ENCODE measurements around the gene SORBS1.
A peak's percentile ranks its signal among the peaks of the same experiment; 100 is the strongest.

The SORBS1 gene

DNA sequence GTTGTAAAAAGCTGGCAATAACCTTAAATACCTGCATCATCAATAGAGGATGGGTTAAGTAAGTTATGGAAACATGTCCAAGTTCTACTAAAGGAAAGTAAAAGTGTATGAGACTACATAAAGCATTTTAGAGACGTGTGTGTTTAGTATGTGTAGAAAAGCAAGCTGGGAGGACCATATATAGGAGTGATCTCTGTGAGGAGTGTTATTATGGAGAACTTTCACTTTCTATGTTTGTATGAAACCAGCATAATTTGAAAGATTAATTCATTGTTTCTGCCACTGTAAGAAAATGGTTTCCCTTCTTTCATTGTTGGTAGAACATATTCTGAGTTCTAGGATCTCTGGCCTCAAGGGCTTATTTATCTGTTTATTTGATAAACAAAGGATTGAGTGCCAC lies 251.2 kb downstream of the SORBS1 start:
- TF ChIP-seq, protein P1, sequence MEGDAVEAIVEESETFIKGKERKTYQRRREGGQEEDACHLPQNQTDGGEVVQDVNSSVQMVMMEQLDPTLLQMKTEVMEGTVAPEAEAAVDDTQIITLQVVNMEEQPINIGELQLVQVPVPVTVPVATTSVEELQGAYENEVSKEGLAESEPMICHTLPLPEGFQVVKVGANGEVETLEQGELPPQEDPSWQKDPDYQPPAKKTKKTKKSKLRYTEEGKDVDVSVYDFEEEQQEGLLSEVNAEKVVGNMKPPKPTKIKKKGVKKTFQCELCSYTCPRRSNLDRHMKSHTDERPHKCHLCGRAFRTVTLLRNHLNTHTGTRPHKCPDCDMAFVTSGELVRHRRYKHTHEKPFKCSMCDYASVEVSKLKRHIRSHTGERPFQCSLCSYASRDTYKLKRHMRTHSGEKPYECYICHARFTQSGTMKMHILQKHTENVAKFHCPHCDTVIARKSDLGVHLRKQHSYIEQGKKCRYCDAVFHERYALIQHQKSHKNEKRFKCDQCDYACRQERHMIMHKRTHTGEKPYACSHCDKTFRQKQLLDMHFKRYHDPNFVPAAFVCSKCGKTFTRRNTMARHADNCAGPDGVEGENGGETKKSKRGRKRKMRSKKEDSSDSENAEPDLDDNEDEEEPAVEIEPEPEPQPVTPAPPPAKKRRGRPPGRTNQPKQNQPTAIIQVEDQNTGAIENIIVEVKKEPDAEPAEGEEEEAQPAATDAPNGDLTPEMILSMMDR (IDR thresholded peaks at IDR 0.05; ENCODE audit: control insufficient read depth, insufficient read depth, low read depth, low read length, missing control alignments): no peak
- H3K4me3 ChIP-seq (ENCODE audit: control insufficient read depth, low read depth, low read length): no peak overlapping the region
- no peak for DNase-seq (ENCODE audit: low read depth)

DNA sequence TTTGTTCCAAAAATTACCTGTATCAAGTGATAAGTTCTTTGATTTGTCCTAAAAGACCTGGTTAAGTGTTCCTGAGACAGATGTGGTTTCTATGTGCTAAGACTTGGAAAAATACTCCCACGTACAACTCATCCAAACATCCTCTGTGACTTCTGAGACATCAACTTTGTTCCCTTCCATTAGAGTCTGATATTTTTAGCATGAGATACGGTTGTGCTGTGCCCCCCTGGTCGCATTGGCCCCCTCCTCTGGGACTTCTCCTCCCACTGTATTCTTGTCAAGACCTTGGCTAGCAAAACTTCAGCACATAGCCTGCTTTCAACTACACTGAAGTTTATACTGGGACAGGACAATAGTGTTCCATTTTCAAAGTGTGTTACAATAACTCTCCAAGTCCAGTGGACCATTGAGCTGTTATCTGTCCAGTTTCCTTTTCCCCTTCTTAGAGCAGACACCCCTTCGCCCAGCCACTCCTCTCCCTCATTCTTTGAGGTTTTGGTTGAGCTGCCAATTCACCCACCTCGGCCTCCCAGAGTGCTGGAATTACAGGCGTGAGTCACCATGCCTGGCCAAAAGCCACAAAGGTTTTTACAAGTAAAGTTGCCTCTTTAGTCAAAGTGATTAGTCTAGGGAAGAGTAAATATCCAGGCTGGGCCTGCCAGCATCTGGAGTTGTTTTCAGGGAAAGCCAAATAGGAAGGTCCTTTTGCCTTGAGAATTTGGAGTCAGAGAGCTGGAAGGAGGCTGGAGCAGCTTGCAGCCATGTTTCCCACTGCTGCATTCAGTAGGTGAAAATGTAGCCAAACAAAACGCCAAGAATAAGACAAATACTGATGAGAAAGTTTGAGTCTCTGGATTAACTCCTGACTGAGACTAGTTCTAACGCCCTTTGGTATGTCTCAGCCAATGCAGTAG lies 252.5 kb downstream of the SORBS1 start:
- peak; percentile 95 for DNase-seq (ENCODE audit: low read depth)
- TF ChIP-seq, protein P1 (IDR thresholded peaks at IDR 0.05; ENCODE audit: control insufficient read depth, insufficient read depth, low read depth, low read length, missing control alignments): no peak
- no peak overlapping the region for H3K4me3 ChIP-seq (ENCODE audit: control insufficient read depth, low read depth, low read length)

DNA sequence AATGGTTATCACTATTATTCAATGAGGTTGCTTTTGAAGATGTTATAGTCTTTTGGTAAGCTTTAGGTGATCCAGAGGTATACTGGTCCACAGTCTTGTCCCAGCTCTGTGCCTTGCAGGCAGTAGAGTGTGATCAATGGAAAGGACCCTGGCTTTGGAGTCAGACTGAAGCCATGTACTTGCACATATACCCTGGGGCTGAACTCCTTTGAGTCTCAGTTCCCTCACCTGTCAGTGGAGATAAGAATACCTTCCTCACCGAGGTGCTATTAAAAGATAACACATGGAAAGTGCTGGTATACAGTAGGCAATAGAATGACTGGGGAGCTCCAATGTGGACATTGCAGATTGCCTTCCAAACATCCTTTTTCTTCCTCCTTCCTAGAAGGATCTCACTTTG lies 254.3 kb downstream of the SORBS1 start:
- no peak for DNase-seq (ENCODE audit: low read depth)
- H3K4me3 ChIP-seq (ENCODE audit: control insufficient read depth, low read depth, low read length): no peak overlapping the region
- TF ChIP-seq, protein P1 (IDR thresholded peaks at IDR 0.05; ENCODE audit: control insufficient read depth, insufficient read depth, low read depth, low read length, missing control alignments): no peak

DNA sequence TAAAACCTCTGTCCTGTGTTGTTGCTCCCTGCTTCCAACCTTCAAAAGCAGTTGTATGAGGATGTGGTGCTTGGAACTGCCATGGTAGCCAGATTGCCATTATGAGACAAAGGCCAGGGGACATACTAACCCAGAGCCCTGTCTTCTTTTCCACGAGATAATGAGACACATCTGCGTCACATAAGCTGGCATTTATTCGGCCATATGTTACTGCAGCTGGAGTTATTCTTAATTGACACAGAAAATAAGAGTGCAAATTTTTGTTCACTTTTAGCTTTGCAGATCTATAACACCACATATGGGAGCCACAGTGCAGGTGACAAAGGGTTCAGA lies 254.9 kb downstream of the SORBS1 start:
- DNase-seq (ENCODE audit: low read depth): no peak
- H3K4me3 ChIP-seq (ENCODE audit: control insufficient read depth, low read depth, low read length): no peak overlapping the region
- TF ChIP-seq, protein P1 (IDR thresholded peaks at IDR 0.05; ENCODE audit: control insufficient read depth, insufficient read depth, low read depth, low read length, missing control alignments): no peak

DNA sequence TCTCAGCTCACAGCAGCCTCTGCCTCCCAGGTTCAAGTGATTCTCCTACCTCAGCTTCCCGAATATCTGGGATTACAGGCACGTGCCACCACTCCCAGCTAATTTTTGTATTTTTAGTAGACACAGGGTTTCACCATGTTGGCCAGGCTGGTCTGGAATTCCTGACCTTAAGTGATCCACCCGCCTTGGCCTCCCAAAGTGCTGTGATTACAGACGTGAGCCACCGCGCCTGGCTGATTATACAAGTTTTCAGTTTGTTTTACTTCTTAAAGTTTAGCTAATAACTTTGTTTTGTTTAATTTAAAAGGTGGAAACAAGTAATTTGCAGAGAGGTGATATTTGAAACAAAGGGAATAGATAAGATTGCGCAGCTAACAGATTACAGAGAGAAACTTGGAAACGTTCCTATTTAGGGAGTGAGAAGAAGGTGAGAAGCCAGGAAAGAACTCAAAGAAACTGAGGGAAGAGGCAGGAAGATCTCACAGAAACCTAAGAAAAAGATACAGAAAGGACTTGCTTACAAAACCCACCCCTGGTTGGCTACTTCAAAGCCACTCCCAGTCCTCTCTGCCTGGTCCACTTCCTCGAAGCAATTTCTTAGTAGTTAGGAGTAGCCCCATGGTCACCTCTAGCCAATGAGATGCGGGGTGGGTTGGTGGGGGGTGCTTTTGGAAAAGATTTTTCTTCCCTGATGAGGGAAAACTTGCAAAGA lies 255.4 kb downstream of the SORBS1 start:
- no peak for DNase-seq (ENCODE audit: low read depth)

DNA sequence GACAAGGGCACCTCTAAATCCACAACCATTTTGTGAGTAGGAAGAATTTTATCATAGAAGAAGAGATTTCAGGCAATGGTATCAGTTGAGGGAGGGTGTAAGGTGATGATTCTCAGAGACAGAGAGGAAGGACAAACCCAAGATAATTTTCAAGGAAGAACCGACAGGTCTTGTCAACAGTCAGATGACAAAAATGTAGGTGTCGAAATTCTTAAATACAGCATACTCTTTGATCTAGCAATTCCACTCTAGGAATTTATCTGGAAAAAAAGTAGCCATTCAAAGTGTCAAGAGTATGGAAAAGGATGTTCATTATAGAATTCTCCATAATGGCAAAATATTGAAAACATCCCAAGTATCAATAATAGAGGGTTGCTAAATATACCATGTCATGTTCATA lies 256.2 kb downstream of the SORBS1 start:
- H3K4me3 ChIP-seq (ENCODE audit: control insufficient read depth, low read depth, low read length): no peak overlapping the region
- DNase-seq (ENCODE audit: low read depth): no peak
- TF ChIP-seq, protein P1 (IDR thresholded peaks at IDR 0.05; ENCODE audit: control insufficient read depth, insufficient read depth, low read depth, low read length, missing control alignments): no peak

More for the DNA sequence above, 255.4 kb downstream of the SORBS1 start:
- TF ChIP-seq, protein P1 (IDR thresholded peaks at IDR 0.05; ENCODE audit: control insufficient read depth, insufficient read depth, low read depth, low read length, missing control alignments): no peak
- no peak overlapping the region for H3K4me3 ChIP-seq (ENCODE audit: control insufficient read depth, low read depth, low read length)

Data from AG09309 (cell line).